IPS DF 6.9 (cell line): ENCODE measurements around the gene TACC3.

Experiments used
- DNase-seq: peaks from one replicate; pipeline ENCODE4 v3.0.0-alpha.2; 2013; ENCODE audit warnings: low read depth, low spot score
- H3K27ac ChIP-seq: one replicate; pipeline ENCODE4 v1.5.1; 2013; ENCODE audit warnings: low read length, control low read depth
- H3K27me3 ChIP-seq: 2 replicates; pipeline ENCODE4 v1.6.1; 2013; ENCODE audit warnings: mild to moderate bottlenecking, low read length; ENCODE audit not compliant: control insufficient read depth, insufficient read depth
- H3K36me3 ChIP-seq: 2 replicates; pipeline ENCODE4 v1.6.1; 2013; ENCODE audit warnings: low read length; ENCODE audit not compliant: control insufficient read depth, insufficient read depth
- H3K4me1 ChIP-seq: 2 replicates; pipeline ENCODE4 v1.6.1; 2013; ENCODE audit warnings: low read length; ENCODE audit not compliant: control insufficient read depth, insufficient read depth
- H3K4me3 ChIP-seq: 2 replicates; pipeline ENCODE4 v1.5.1; 2013; ENCODE audit warnings: mild to moderate bottlenecking, low read length
- H3K9me3 ChIP-seq: 2 replicates; pipeline ENCODE4 v1.6.1; 2013; ENCODE audit warnings: low read length, inconsistent platforms; ENCODE audit not compliant: control insufficient read depth, insufficient read depth
- WGBS: extraction: QIAGEN DNeasy Blood & Tissue Kit; methylation state at CpG from one replicate; pipeline ENCODE4 v1.1.7; 2013; ENCODE audit warnings: mixed read lengths, missing lambda C conversion rate; ENCODE audit not compliant: insufficient read length, insufficient coverage; 5-methylcytosine and 5-hydroxymethylcytosine counted together

TACC3 gene

DNA sequence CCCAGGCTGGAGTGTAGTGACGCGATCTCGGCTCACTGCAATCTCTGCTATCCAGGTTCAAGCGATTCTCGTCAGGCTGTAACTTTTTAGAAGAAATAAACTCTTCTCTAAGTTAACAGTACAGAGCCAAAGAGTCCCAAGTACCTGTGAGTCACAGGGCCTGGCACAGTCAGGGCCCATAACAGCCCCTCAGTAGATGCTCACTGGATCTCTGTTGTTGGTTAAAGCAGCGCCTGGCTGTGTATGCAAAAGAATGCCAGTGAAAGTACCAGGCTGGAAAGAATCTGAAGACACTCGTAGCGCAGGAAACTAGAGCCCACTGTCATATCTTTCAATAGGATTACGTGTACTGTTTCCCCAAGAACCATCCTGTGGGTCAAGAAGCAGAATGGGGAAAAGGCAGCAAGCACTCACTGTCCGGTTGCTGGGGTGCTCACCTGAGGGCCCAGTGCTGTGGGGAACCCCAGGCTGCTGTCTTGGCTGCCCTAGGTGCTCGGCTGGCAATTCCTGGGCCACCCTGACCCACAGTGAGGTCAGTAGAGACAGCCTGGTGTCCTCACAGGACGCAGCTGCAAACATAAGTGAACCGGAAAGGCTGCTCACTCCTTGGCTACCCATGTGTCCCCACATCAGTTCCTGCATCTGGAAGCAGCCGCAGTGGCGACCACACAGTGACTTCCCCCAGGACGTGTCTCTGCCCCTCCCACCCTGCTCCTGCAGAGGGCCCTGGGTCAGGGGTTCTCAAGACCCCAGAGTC lies 6.1 kb upstream of the TACC3 start:
- DNase-seq: no peak
- H3K36me3 ChIP-seq: peaks cover 17% of the 10 kb centered on the region
- no CpG with 5 or more reads among the region's 16 CpGs for WGBS
- H3K4me1 ChIP-seq: no peaks in the 10 kb centered on the region
- no peak overlapping the region for H3K27ac ChIP-seq
- H3K27me3 ChIP-seq: no peaks in the 10 kb centered on the region
- no peaks in the 10 kb centered on the region for H3K9me3 ChIP-seq
- no peak overlapping the region for H3K4me3 ChIP-seq

DNA sequence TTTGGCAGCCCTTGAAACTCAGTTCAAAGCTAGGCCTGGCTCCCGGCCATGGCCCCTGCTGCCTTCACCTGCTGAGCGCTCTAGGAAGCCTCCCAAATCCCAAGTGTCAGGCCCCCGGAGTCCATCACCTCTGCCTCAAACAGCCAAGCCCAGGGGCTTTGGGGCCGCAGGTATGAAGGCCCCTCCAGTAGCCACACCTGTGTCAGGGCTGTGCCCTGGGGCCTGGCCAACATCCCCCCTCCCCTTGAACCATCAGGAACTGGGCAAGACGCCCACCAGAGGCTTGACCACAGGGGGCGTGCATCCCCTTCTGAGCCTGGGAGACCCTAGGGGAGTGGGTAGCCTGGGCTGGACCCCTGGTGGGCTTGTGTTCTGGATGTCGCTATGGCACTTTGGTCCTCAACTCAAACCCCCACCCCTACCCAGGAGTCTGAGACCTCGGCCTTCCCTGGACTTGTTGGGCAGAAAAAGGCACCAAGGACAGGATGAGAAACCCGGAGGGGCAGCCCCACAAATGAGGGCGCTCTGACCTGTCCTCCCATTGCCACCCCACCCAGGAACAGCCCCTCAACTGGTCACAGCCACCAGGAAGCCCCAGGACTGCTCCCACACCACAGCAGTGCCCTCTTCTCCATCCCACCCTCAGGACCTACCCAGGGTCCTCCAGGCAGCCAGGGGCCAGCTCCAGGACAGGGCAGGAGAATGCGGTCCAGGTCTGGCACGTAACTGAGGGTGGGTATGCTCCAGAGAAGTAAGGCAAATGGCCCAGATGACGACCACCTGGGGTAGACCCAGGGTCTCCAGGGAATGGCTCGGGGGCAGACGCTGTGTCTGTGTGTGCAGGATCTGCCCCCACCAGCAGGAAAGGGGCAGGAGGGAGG lies 5.0 kb upstream of the TACC3 start:
- no peaks in the 10 kb centered on the region for H3K27me3 ChIP-seq
- no peaks in the 10 kb centered on the region for H3K4me1 ChIP-seq
- H3K4me3 ChIP-seq: no peak overlapping the region
- H3K9me3 ChIP-seq: no peaks in the 10 kb centered on the region
- no peak for DNase-seq
- H3K27ac ChIP-seq: no peak overlapping the region
- peaks cover 17% of the 10 kb centered on the region for H3K36me3 ChIP-seq
- WGBS: no CpG with 5 or more reads among the region's 15 CpGs

DNA sequence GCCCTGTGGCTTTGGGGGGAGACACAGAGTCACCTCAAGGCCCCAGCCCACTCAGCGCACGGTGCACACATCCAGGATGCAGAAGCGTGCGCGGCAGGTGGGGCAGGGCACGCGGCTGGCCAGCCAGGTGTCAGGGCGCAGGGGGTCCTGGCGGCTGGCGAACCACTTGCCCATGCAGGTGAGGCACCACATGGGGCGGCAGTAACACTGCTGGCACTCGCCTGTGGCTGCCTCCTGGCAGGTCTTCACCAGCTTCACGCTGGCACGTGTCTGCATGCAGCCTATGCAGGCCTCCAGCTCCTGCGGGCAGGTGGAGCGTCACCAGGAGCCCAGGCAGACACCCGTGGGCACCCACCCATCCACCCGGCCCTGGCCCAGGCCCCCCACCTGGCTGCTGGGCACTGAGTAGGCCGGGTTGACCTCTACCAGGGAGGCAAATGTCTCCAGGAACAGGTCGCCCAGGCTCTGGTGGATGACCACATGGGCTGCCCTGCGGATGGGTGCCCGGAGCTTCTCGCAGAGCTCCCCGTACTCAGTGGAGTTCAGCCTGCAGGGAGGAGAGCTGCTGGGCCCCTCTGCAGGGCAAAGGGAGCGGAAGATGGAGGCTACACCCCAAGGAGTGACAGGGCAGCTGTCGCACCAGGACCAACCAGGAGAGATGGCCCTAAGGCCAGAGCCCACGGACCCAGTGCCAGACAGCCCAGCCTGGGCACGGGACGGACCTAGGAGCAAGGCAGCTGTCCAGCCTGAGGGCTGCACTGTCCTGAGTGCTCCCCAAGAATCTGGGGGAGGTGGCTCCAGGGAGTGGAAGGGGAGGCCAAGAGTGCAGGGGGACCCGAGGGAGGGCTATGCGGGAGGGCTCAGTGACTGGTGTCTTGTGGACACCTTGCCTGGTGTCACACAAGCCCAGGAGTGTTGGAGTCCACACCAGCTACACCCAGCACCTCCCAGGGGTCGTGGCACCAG lies 3.9 kb upstream of the TACC3 start:
- Histone ChIP-seq H3K36me3 (peaks cover 17% of the 10 kb centered on the region), H3K9me3 (no peaks in the 10 kb centered on the region), H3K27me3 (no peaks in the 10 kb centered on the region), H3K4me1 (peaks cover under 1% of the 10 kb centered on the region; the same call in 1 of the 2 replicates), H3K27ac (no peak overlapping the region), H3K4me3 (no peak overlapping the region)
- WGBS: no CpG with 5 or more reads among the region's 32 CpGs
- DNase-seq: no peak

DNA sequence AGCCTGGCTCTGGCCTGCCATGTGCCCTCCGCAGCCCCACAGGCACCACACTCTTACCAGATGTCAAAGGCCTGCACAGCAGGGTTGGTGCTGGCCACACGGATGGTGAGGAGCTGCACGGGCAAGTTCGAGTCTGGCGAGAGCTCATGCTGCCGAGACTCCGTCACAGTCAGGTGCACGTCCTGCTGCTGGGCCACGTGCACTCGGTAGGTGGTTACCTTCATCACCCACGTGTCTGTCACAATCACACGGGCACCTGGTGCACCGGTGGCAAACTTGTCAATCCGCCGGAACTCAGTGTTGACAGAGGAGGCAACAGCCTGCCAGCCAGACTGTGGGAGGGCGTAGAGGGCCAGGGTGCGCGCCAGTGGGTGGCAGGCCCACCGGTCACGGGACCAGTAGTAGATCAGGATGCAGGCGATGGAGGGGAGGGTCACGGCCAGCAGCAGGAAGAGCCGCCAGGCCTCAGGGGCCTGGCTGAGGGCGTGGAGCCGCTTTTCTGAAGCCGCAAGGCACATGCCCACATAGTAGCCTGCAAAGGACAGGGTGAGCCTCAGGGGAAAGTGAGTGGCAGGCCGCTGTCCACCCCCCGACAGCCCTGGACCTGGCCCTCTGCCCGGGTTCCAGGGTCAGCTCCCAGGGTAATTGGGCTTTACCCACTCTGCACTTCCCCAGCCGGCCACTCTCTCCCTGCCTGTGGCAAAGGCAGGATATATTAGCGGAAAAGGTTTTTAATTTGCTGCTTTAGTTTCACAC lies 3.0 kb upstream of the TACC3 start:
- Histone ChIP-seq H3K4me3 (no peak overlapping the region), H3K27ac (no peak overlapping the region), H3K4me1 (peaks cover 4% of the 10 kb centered on the region; the same call in 1 of the 2 replicates), H3K36me3 (peaks cover 19% of the 10 kb centered on the region), H3K9me3 (no peaks in the 10 kb centered on the region), H3K27me3 (no peaks in the 10 kb centered on the region)
- DNase-seq: no peak
- no CpG with 5 or more reads among the region's 31 CpGs for WGBS

DNA sequence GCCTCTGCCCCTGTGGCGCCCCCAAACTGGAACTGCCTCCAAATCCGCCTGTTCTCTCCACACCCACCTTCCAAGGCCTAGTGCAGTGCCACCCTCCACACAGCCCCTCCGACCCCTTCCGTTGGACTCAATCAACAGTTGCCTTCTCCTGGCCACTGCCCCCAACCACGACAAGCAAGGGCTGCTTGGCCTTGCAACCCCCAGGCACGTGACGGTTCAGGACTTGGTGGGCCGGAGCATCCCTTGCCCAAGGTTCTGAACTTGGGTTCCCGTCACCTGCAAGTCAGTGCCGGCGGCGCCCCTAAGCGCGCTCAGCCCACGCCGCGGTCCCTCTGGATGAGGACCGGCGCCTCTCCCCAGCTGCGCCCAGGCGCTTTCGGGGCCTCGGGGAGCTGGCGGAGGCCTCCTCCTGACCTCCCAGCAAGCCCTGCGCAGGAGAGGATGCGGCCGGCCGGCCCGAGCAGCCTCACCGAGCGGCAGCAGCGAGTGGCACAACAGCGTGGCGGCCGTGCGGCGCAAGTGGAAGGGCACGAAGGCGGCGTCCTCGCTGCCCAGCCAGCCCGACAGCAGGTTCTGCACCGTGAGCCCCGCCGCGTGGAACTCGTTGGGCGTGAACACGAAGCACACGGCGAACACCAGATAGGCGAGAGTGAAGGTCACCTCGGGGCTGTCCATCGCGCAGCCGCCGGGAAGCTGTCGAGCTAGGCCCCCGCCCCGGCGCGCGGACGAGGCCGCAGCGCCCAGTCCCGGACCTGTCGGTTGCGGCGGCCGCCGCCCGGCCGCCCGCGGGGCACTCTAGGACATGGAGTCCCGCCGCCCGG lies 948 bp upstream of the TACC3 start:
- no peak for DNase-seq
- H3K27ac ChIP-seq: no peak overlapping the region

DNA sequence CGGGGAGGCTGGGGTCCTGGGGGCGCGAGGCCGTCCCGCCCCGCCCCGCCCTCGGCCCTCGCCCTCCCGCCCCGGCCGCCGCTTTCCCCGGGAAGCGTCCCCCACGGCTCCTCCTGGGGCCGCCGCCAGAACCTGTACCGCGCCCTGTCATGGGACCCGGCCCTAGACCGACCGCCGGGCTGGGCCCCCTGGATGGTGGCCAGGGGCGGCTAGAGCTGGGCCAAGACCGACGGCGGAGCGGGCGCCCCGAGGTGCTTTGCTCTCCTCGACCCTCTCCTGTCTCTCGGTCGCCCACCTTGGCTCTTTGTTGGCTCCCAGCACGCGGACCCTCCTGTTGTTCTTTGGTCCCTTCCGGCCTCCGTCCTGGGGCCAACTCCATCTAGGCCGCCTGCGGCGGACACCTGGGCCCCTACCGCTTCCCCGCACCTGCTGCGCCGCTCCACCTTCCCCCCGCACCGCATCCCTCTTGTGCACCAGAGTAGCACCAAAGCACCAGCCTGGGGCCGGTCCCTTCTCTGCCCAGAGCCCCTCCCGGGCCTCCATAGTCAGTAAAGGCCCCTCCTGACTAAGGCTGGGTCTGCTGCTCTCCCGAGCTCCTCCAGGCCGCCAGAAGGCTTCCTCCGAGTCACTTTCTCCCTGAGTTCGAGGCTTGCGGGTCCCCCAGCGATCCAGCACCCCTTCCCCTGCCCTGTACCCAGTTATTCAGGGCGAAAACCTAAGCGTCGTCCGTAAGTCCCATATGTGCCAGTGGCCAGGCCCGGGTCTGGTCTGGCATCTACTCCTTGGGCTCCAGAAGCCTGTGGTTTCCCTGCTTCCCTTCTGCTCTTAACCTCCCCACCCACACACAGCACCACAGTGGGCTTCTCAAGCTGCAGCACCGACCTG lies 587 bp downstream of the TACC3 start:
- Histone ChIP-seq H3K4me3 (peak overlapping the region; percentile 95), H3K27ac (no peak overlapping the region), H3K27me3 (no peaks in the 10 kb centered on the region), H3K4me1 (peaks cover 4% of the 10 kb centered on the region; the same call in 1 of the 2 replicates), H3K36me3 (peaks cover 33% of the 10 kb centered on the region), H3K9me3 (no peaks in the 10 kb centered on the region)
- WGBS: no CpG with 5 or more reads among the region's 61 CpGs
- no peak for DNase-seq

More for the DNA sequence above, 948 bp upstream of the TACC3 start:
- no peaks in the 10 kb centered on the region for H3K9me3 ChIP-seq
- H3K4me1 ChIP-seq: peaks cover 4% of the 10 kb centered on the region; the same call in 1 of the 2 replicates
- WGBS: no CpG with 5 or more reads among the region's 79 CpGs
- no peaks in the 10 kb centered on the region for H3K27me3 ChIP-seq
- H3K4me3 ChIP-seq: peak overlapping the region; percentile 64
- peaks cover 27% of the 10 kb centered on the region for H3K36me3 ChIP-seq

DNA sequence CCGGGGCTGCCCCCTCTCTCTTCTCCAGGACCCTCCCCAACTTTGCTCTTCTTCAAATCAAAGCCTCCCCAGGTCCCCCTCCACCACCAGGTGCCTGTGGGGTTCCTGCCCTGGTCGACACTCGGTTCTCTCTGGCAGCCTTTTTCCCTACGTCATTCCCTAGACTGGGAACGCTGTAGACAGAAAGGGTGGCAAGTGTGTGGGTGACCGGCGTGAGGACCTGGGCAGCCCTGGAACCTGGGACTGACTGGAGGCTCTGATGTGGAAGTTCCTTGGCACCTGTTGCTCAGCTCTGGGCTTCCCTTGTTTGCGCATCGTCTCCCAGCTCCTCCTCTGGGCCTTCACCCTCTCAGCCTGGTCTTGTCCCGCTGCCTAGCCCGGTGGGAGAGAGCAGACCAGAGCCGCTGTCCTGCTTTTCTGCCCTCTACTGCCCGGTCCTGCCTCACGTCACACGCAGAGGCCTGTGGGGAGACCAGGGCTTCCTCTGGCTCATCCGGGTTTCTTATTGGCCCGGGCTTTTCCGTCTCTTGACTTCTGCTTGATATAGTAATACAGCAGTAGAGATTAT lies 1.3 kb downstream of the TACC3 start:
- H3K27ac ChIP-seq: no peak overlapping the region
- DNase-seq: no peak

DNA sequence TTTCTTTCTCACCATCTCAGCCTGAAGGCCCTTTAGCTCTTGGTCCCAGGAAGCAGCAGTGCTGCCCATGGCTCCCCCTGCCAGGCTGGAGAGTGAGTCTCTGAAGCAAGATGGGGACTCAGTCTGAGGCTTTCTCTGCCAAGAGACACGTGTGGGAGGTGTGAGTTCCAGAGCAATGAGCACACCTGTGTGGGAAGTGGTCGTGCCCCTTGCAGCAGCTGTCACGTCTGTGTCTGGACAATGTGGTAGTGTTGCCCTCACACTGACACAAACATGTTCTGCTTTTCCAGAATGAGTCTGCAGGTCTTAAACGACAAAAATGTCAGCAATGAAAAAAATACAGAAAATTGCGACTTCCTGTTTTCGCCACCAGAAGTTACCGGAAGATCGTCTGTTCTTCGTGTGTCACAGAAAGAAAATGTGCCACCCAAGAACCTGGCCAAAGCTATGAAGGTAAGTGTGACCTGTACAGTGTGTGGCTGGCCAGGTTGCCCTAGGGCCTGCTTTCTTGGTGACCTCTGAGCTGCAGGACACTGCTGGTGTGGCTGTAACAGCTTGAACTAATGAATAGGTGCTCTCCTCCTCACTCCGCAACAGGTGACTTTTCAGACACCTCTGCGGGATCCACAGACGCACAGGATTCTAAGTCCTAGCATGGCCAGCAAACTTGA lies 1.9 kb downstream of the TACC3 start:
- no peak for DNase-seq
- Histone ChIP-seq H3K27me3 (no peaks in the 10 kb centered on the region), H3K4me3 (no peak overlapping the region), H3K4me1 (peaks cover 4% of the 10 kb centered on the region; the same call in 1 of the 2 replicates), H3K36me3 (peaks cover 32% of the 10 kb centered on the region), H3K9me3 (no peaks in the 10 kb centered on the region), H3K27ac (no peak overlapping the region)
- WGBS: no CpG with 5 or more reads among the region's 12 CpGs

More for the DNA sequence above, 1.3 kb downstream of the TACC3 start:
- no CpG with 5 or more reads among the region's 18 CpGs for WGBS
- Histone ChIP-seq H3K36me3 (peaks cover 32% of the 10 kb centered on the region), H3K9me3 (no peaks in the 10 kb centered on the region), H3K27me3 (no peaks in the 10 kb centered on the region), H3K4me1 (peaks cover 4% of the 10 kb centered on the region; the same call in 1 of the 2 replicates), H3K4me3 (peak overlapping the region; percentile 95)
